HuH-7 (cell line): Measurements from ENCODE around the gene FHIT.

Experiments
- DNase-seq: peaks from one replicate; pipeline ENCODE4 v3.0.0; 2011; ENCODE audit warnings: low spot score

Gene FHIT

GRCh38 chr3:60325610-60326170, 925.6 kb downstream of the FHIT start:
- DNase-seq: no peak

GRCh38 chr3:60323651-60324050, 927.6 kb downstream of the FHIT start:
- no peak for DNase-seq

- DNase-seq: no peak
Measured at GRCh38 chr3:60323180-60323579, 928.1 kb downstream of the FHIT start.

- DNase-seq: no peak
Measured at GRCh38 chr3:60322298-60322856, 928.9 kb downstream of the FHIT start.

GRCh38 chr3:60319179-60319858, 931.9 kb downstream of the FHIT start:
- no peak for DNase-seq

- DNase-seq: no peak
Measured at GRCh38 chr3:60316121-60316797, 935.0 kb downstream of the FHIT start.

- DNase-seq: no peak
Measured at GRCh38 chr3:60313951-60314461, 937.2 kb downstream of the FHIT start.

- DNase-seq: no peak
Measured at GRCh38 chr3:60313231-60313798, 937.9 kb downstream of the FHIT start.

GRCh38 chr3:60309539-60310268, 941.5 kb downstream of the FHIT start:
- no peak for DNase-seq

GRCh38 chr3:60308808-60309207, 942.4 kb downstream of the FHIT start:
- DNase-seq: no peak

- DNase-seq: no peak
Measured at GRCh38 chr3:60307562-60308199, 943.6 kb downstream of the FHIT start.

GRCh38 chr3:60304112-60304511, 947.1 kb downstream of the FHIT start:
- DNase-seq: no peak

- DNase-seq: no peak
Measured at GRCh38 chr3:60303160-60303559, 948.1 kb downstream of the FHIT start.

GRCh38 chr3:60301142-60301541, 950.1 kb downstream of the FHIT start:
- DNase-seq: no peak

GRCh38 chr3:60298141-60298540, 953.1 kb downstream of the FHIT start:
- no peak for DNase-seq

- no peak for DNase-seq
Measured at GRCh38 chr3:60294181-60294580, 957.1 kb downstream of the FHIT start.

GRCh38 chr3:60291115-60291514, 960.1 kb downstream of the FHIT start:
- no peak for DNase-seq

GRCh38 chr3:60290122-60290492, 961.1 kb downstream of the FHIT start:
- DNase-seq: no peak

GRCh38 chr3:60289341-60290121, 961.7 kb downstream of the FHIT start:
- no peak for DNase-seq

GRCh38 chr3:60282866-60283265, 968.4 kb downstream of the FHIT start:
- DNase-seq: no peak

GRCh38 chr3:60281970-60282369, 969.3 kb downstream of the FHIT start:
- DNase-seq: no peak
